CD14-positive monocyte (primary cell): Measurements from ENCODE around the gene CAPN3. TPM values are rescaled to one million over a fixed set of nuclear protein-coding genes. Genes with fewer than 3 reads are reported as not detected.

Experiments
- DNase-seq, 3 donors: peaks; one replicate each; pipeline ENCODE4 v3.0.0-alpha.2; 2011 to 2022
- H2AFZ ChIP-seq: 2 replicates; pipeline ENCODE4 v1.6.0; 2012; ENCODE audit warnings: mild to moderate bottlenecking, low read depth, low read length, inconsistent platforms; ENCODE audit not compliant: insufficient read depth, poor library complexity, severe bottlenecking
- H3K27ac ChIP-seq, 2 donors: 1 replicate in 1 of 2; 2 replicates in 1 of 2; pipeline ENCODE4 v1.5.1; 2012 to 2013; ENCODE audit warnings: low read length in 2 of 2, control low read depth in 1 of 2, inconsistent platforms in 1 of 2, low read depth in 1 of 2, mild to moderate bottlenecking in 1 of 2
- H3K27me3 ChIP-seq, 2 donors: one replicate each; pipeline versions ENCODE4 v1.6.0 to v1.6.1; 2011 to 2013; ENCODE audit warnings: low read length in 2 of 2; ENCODE audit not compliant: control insufficient read depth in 2 of 2, insufficient read depth in 2 of 2
- H3K36me3 ChIP-seq, 2 donors: replicated peaks in 1 of 2; 1 replicate in 1 of 2; 2 replicates in 1 of 2; pipeline versions ENCODE4 v1.5.1 to v1.6.1; 2012 to 2013; ENCODE audit warnings: low read length in 2 of 2, control low read depth in 1 of 2, inconsistent platforms in 1 of 2, mild to moderate bottlenecking in 1 of 2; ENCODE audit not compliant: insufficient read depth in 2 of 2, control insufficient read depth in 1 of 2
- H3K4me1 ChIP-seq, 2 donors: 1 replicate in 1 of 2; 2 replicates in 1 of 2; pipeline versions ENCODE4 v1.5.1 to v1.6.1; 2012 to 2013; ENCODE audit warnings: low read length in 2 of 2, control low read depth in 1 of 2, inconsistent platforms in 1 of 2, mild to moderate bottlenecking in 1 of 2, moderate library complexity in 1 of 2; ENCODE audit not compliant: insufficient read depth in 2 of 2, control insufficient read depth in 1 of 2
- H3K4me2 ChIP-seq: replicated peaks from 2 replicates; pipeline ENCODE3; 2012; ENCODE audit warnings: low read length, moderate library complexity, mild to moderate bottlenecking; ENCODE audit not compliant: poor library complexity, severe bottlenecking; ENCODE audit errors: extremely low read depth
- H3K4me3 ChIP-seq, 3 experiments: fragments of 200-600 bp in 1 of 3; sonication (generic) in 1 of 3; replicated peaks in 1 of 3; 1 replicate in 2 of 3; 2 replicates in 1 of 3; pipeline ENCODE4 v1.5.1; 2011 to 2013; ENCODE audit warnings: low read length in 3 of 3, mild to moderate bottlenecking in 3 of 3, control low read depth in 2 of 3, low read depth in 2 of 3, inconsistent platforms in 1 of 3, moderate library complexity in 1 of 3
- H3K79me2 ChIP-seq: 2 replicates; pipeline ENCODE4 v1.6.0; 2012; ENCODE audit warnings: mild to moderate bottlenecking, control low read depth, inconsistent platforms, low read length, moderate library complexity; ENCODE audit not compliant: insufficient read depth
- H3K9ac ChIP-seq: 2 replicates; pipeline ENCODE4 v1.6.0; 2017; ENCODE audit warnings: low read length, mild to moderate bottlenecking; ENCODE audit not compliant: insufficient read depth, poor library complexity, severe bottlenecking
- H3K9me3 ChIP-seq, 2 donors: replicated peaks in 1 of 2; 1 replicate in 1 of 2; 2 replicates in 1 of 2; pipeline versions ENCODE4 v1.5.1 to v1.6.1; 2012 to 2013; ENCODE audit warnings: low read length in 2 of 2, control low read depth in 1 of 2; ENCODE audit not compliant: control insufficient read depth in 1 of 2, insufficient read depth in 1 of 2
- H4K20me1 ChIP-seq: 2 replicates; pipeline ENCODE4 v1.6.0; 2012; ENCODE audit warnings: mild to moderate bottlenecking, low read length, control low read depth, moderate library complexity; ENCODE audit not compliant: insufficient read depth
- H3K27ac Mint-ChIP-seq, 7 donors: one replicate each; pipeline ENCODE4 v1.8.0; 2020; ENCODE audit warnings: mild to moderate bottlenecking in 7 of 7, mixed read lengths in 7 of 7, moderate library complexity in 6 of 7, inconsistent platforms in 2 of 7
- H3K27me3 Mint-ChIP-seq, 3 donors: one replicate each; pipeline ENCODE4 v1.8.0; 2021 to 2022; ENCODE audit warnings: low read depth in 3 of 3, mild to moderate bottlenecking in 3 of 3, mixed read lengths in 3 of 3, moderate library complexity in 3 of 3, inconsistent platforms in 1 of 3
- H3K36me3 Mint-ChIP-seq, 2 donors: one replicate each; pipeline ENCODE4 v1.8.0; 2020; ENCODE audit warnings: mixed read lengths in 2 of 2, inconsistent platforms in 1 of 2, mild to moderate bottlenecking in 1 of 2
- H3K4me1 Mint-ChIP-seq: one replicate; pipeline ENCODE4 v1.8.0; 2020; ENCODE audit warnings: mild to moderate bottlenecking, mixed read lengths
- H3K4me3 Mint-ChIP-seq, 2 donors: one replicate each; pipeline ENCODE4 v1.8.0; 2020; ENCODE audit warnings: mild to moderate bottlenecking in 2 of 2, mixed read lengths in 2 of 2, moderate library complexity in 1 of 2
- H3K9me3 Mint-ChIP-seq, 7 donors: one replicate each; pipeline ENCODE4 v1.8.0; 2020 to 2022; ENCODE audit warnings: mixed read lengths in 7 of 7, mild to moderate bottlenecking in 6 of 7, moderate library complexity in 6 of 7, inconsistent platforms in 2 of 7
- CTCF ChIP-seq: fragments of 200-600 bp; IDR thresholded peaks from one replicate; pipeline ENCODE4 v1.8.0; 2022; ENCODE audit warnings: antibody characterized with exemption, mild to moderate bottlenecking
- WGBS: methylation state at CpG from one replicate; pipeline ENCODE4 v1.1.5; 2013; ENCODE audit warnings: missing lambda C conversion rate; ENCODE audit not compliant: insufficient coverage; 5-methylcytosine and 5-hydroxymethylcytosine counted together
- intact Hi-C, 2 donors: fragments of 100-400 bp; cut with micrococcal nuclease; formaldehyde crosslinking; loops; one replicate each; pipeline versions ENCODE4 v1.15.0 to v1.15.1; 2023
- polyA plus RNA-seq, 3 donors: library from polyadenylated mRNA; depleted of rRNA in 1 of 3; unstranded in 2 of 3; stranded (reverse) in 1 of 3; fragments of 300-500 nt in 2 of 3; fragments of >200 nt in 1 of 3; fragmentation: Illumina TruSeq in 2 of 3; gene quantifications; 1 replicate in 2 of 3; 2 replicates in 1 of 3; pipeline ENCODE4 v1.2.3, GENCODE V29; 2012 to 2021

CAPN3 gene
- polyA plus RNA-seq, 3 donors: 2.9 to 76.5 (median 3.6) TPM

DNA sequence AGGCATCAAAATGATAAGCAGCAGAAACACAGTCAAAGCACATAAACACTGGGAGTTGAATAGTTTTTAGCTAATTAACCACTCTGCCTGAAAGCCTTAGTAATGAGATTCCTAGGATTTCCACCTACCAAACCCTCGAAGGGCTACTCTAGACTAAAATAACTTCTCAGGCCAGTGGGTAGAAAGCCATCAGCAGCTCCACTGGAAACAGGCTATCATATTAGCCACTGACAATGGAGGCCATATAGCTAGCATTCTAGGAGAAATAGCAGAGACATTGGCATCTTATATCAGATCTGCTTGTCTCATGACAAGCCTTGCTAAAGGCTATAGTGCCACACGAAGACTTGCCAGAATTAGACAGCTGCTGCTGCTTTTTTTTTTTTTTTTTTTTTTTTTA, 4.5 kb upstream of the CAPN3 start:
- no peaks in the 10 kb centered on the region for H3K27me3 Mint-ChIP-seq
- Histone ChIP-seq H3K27ac (no peak overlapping the region), H3K9ac (no peak overlapping the region), H3K4me1 (peaks cover 12 to 14% of the 10 kb centered on the region in 2 donors), H3K36me3 (peaks cover 62 to 82% of the 10 kb centered on the region in 2 donors), H3K79me2 (no peaks in the 10 kb centered on the region), H3K4me3 (no peak overlapping the region), H2AFZ (no peak overlapping the region), H3K4me2 (no peak overlapping the region), H3K9me3 (no peaks in the 10 kb centered on the region), H4K20me1 (no peaks in the 10 kb centered on the region), H3K27me3 (no peaks in the 10 kb centered on the region)
- peaks cover 12% of the 10 kb centered on the region for H3K4me1 Mint-ChIP-seq
- no peak for DNase-seq
- intact Hi-C loops: no loop called here
- H3K9me3 Mint-ChIP-seq: no peaks in the 10 kb centered on the region
- no peak for TF ChIP-seq CTCF
- H3K4me3 Mint-ChIP-seq: no peak overlapping the region
- H3K36me3 Mint-ChIP-seq: peaks cover 65 to 73% of the 10 kb centered on the region in 2 donors
- no peak overlapping the region for H3K27ac Mint-ChIP-seq
- WGBS: 100% methylated on average over 1 of the region's 2 CpGs

- Histone ChIP-seq H3K36me3 (peaks cover 60 to 77% of the 10 kb centered on the region in 2 donors), H3K27ac (no peak overlapping the region), H2AFZ (no peak overlapping the region), H4K20me1 (no peaks in the 10 kb centered on the region), H3K79me2 (no peaks in the 10 kb centered on the region), H3K4me2 (no peak overlapping the region), H3K4me3 (no peak overlapping the region), H3K27me3 (no peaks in the 10 kb centered on the region), H3K9ac (no peak overlapping the region), H3K4me1 (peaks cover 17 to 18% of the 10 kb centered on the region in 2 donors), H3K9me3 (no peaks in the 10 kb centered on the region)
- H3K27ac Mint-ChIP-seq: no peak overlapping the region
- H3K36me3 Mint-ChIP-seq: peaks cover 65 to 73% of the 10 kb centered on the region in 2 donors
- no peaks in the 10 kb centered on the region for H3K27me3 Mint-ChIP-seq
- H3K4me1 Mint-ChIP-seq: peaks cover 17% of the 10 kb centered on the region
- H3K9me3 Mint-ChIP-seq: no peaks in the 10 kb centered on the region
- no peak overlapping the region for H3K4me3 Mint-ChIP-seq
- intact Hi-C loops: no loop called here
- 89% methylated on average over 4 of the region's 6 CpGs for WGBS
- no peak for DNase-seq
- TF ChIP-seq CTCF: no peak
These were observed 4.0 kb upstream of the CAPN3 start for GRCh38 chr15:42355291-42355690.
